A673 (cell line): ENCODE data around the gene HOXC12. TPM values are rescaled to one million over a fixed set of nuclear protein-coding genes. Genes with fewer than 3 reads are reported as not detected.

ENCODE experiments used
- Bru-seq: library from RNA; stranded (reverse); fragments of 400-500 nt; gene quantifications from one replicate; lab custom pipeline; 2021; lab: Mats Ljungman, UMichigan
- BruChase-seq, 2 experiments: library from RNA; stranded (reverse); fragments of 400-500 nt; gene quantifications; one replicate each; lab custom pipeline; 2021; lab: Mats Ljungman, UMichigan
- BruUV-seq: library from RNA; stranded (reverse); fragments of 400-500 nt; replicated peaks from 2 replicates; lab custom pipeline; 2021; lab: Mats Ljungman, UMichigan
- CTCF ChIA-PET: fragments of 300-600 bp; sonication (Branson Sonifier 250); formaldehyde crosslinking; loops from one replicate; lab custom pipeline; 2022; ENCODE audit warnings: antibody characterized with exemption; lab: Charles Lee
- POLR2A ChIA-PET: fragments of 300-600 bp; sonication (Branson Sonifier 250); formaldehyde crosslinking; loops from one replicate; lab custom pipeline; 2022; ENCODE audit warnings: antibody characterized with exemption; ENCODE audit not compliant: low non-redundant PET; lab: Charles Lee
- DNase-seq: peaks from one replicate; pipeline ENCODE4 v3.0.0-alpha.2; 2015; ENCODE audit warnings: low spot score
- H3K27ac ChIP-seq: fragments of 200-600 bp; sonication (generic); 2 replicates; pipeline ENCODE4 v1.5.1; 2016; ENCODE audit warnings: mixed run types, low read depth, mild to moderate bottlenecking, mixed read lengths, antibody characterized with exemption, low read length; ENCODE audit not compliant: poor library complexity, severe bottlenecking
- H3K27me3 ChIP-seq: fragments of 200-600 bp; sonication (generic); replicated peaks from 2 replicates; pipeline ENCODE4 v1.6.1; 2017; ENCODE audit warnings: mixed run types, low read depth, mild to moderate bottlenecking, mixed read lengths, antibody characterized with exemption, low read length; ENCODE audit not compliant: insufficient read depth, poor library complexity
- H3K36me3 ChIP-seq: fragments of 200-600 bp; sonication (generic); 2 replicates; pipeline ENCODE4 v1.6.1; 2016; ENCODE audit warnings: mixed run types, mild to moderate bottlenecking, mixed read lengths, antibody characterized with exemption, low read length; ENCODE audit not compliant: insufficient read depth, poor library complexity, severe bottlenecking
- H3K4me1 ChIP-seq: fragments of 200-600 bp; sonication (generic); 2 replicates; pipeline ENCODE4 v1.6.1; 2017; ENCODE audit warnings: mixed run types, mild to moderate bottlenecking, mixed read lengths, antibody characterized with exemption, low read length; ENCODE audit not compliant: insufficient read depth, poor library complexity, severe bottlenecking
- H3K4me3 ChIP-seq: fragments of 200-600 bp; sonication (generic); 2 replicates; pipeline ENCODE4 v1.5.1; 2016; ENCODE audit warnings: low read depth, mixed run types, mild to moderate bottlenecking, mixed read lengths, low read length; ENCODE audit not compliant: poor library complexity, severe bottlenecking
- H3K9me3 ChIP-seq: fragments of 200-600 bp; sonication (generic); 2 replicates; pipeline ENCODE4 v1.6.1; 2016; ENCODE audit warnings: mixed run types, low read depth, mild to moderate bottlenecking, mixed read lengths, antibody characterized with exemption, low read length; ENCODE audit not compliant: poor library complexity, severe bottlenecking
- EZH2 ChIP-seq: fragments of 200-600 bp; sonication (generic); IDR thresholded peaks from 2 replicates; pipeline ENCODE4 v1.6.1; 2017; ENCODE audit warnings: borderline replicate concordance, low read depth, mild to moderate bottlenecking, mixed read lengths, antibody characterized with exemption, low read length; ENCODE audit not compliant: poor library complexity, severe bottlenecking
- intact Hi-C: fragments of 100-400 bp; cut with micrococcal nuclease; formaldehyde crosslinking; loops from one replicate; pipeline ENCODE4 v1.10.0; 2022; ENCODE audit not compliant: unreplicated experiment
- long read RNA-seq: library from polyadenylated mRNA; stranded (forward); transcript quantifications from one replicate; pipeline ENCODE4 v2.0.0, GENCODE V29; 2022
- total RNA-seq: library from RNA; stranded (reverse); gene quantifications from 2 replicates; pipeline ENCODE4 v1.2.3, GENCODE V29; 2021
- TF ChIP-seq, protein P1 (sequence below): fragments of 300-800, 200-600 bp; sonication (generic); conservative IDR thresholded peaks from 2 replicates; pipeline ENCODE4 v1.5.1; 2017; ENCODE audit warnings: low read depth, mild to moderate bottlenecking, antibody characterized with exemption, low read length, moderate library complexity, mixed read lengths

Gene HOXC12, protein sequence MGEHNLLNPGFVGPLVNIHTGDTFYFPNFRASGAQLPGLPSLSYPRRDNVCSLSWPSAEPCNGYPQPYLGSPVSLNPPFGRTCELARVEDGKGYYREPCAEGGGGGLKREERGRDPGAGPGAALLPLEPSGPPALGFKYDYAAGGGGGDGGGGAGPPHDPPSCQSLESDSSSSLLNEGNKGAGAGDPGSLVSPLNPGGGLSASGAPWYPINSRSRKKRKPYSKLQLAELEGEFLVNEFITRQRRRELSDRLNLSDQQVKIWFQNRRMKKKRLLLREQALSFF
- total RNA-seq (4.6 and 6.1 TPM in 2 replicates), Bru-seq, nascent RNA (percentile 44 among the genes with signal in this experiment), BruChase-seq, experiment 1, labeled RNA remaining after a 2-hour chase (percentile 61 among the genes with signal in this experiment), BruChase-seq, experiment 2, labeled RNA remaining after a 6-hour chase (percentile 52 among the genes with signal in this experiment)
- long read RNA-seq, transcript HOXC12-201 (2 exons, 3,335 nt), result major isoform, 12 of 14 reads
- long read RNA-seq, partial matches to known transcripts, result 2 of 14 reads
- long read RNA-seq, other reads (novel, unspliced or antisense), result 0 of 14 reads

DNA sequence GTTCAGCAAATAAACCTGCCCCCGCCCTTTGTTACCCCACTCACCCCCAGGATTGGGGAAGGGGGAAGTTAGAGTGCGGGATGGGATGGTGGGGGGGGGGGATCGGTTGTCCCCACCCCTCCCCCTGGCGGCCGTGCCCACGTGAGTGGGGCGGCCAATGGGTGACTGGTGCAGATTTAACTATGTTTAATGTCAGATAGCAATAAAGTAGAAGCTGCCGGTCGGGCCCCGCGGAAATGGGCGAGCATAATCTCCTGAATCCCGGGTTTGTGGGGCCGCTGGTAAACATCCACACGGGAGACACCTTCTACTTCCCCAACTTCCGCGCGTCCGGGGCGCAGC is at the start of gene HOXC12:
Gene HOXC12, plus strand, starts transcription at position 210 of the 342 bp plus-strand sequence. Its CDS starts 27 bp downstream, at position 237.
- H3K4me3 ChIP-seq, result peak within 1 kb of the TSS; percentile 62
- H3K4me1 ChIP-seq, result peaks cover 3% of the 10 kb centered on the region
- BruUV-seq, result no TSS peak
- intact Hi-C loops, result no loop called here
- DNase-seq, result peak; percentile 73
- no peaks in the 10 kb centered on the region for H3K36me3 ChIP-seq
- H3K27ac ChIP-seq, result peak within 1 kb of the TSS; percentile 62
- CTCF ChIA-PET, result interaction anchor here (0.5 to 0.7 kb wide), 2 partner anchors 51 to 265 kb away, joined by 3 read pairs; no protein-coding TSS in a partner anchor
- no peaks in the 10 kb centered on the region for H3K9me3 ChIP-seq
- no peak for TF ChIP-seq EZH2
- TF ChIP-seq, protein P1, sequence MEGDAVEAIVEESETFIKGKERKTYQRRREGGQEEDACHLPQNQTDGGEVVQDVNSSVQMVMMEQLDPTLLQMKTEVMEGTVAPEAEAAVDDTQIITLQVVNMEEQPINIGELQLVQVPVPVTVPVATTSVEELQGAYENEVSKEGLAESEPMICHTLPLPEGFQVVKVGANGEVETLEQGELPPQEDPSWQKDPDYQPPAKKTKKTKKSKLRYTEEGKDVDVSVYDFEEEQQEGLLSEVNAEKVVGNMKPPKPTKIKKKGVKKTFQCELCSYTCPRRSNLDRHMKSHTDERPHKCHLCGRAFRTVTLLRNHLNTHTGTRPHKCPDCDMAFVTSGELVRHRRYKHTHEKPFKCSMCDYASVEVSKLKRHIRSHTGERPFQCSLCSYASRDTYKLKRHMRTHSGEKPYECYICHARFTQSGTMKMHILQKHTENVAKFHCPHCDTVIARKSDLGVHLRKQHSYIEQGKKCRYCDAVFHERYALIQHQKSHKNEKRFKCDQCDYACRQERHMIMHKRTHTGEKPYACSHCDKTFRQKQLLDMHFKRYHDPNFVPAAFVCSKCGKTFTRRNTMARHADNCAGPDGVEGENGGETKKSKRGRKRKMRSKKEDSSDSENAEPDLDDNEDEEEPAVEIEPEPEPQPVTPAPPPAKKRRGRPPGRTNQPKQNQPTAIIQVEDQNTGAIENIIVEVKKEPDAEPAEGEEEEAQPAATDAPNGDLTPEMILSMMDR, result no peak
- POLR2A ChIA-PET, result interaction anchor here (0.7 to 0.8 kb wide), 2 partner anchors 14 to 907 kb away, joined by 5 to 6 read pairs; no protein-coding TSS in a partner anchor
- H3K27me3 ChIP-seq, result peaks cover 6% of the 10 kb centered on the region

DNA sequence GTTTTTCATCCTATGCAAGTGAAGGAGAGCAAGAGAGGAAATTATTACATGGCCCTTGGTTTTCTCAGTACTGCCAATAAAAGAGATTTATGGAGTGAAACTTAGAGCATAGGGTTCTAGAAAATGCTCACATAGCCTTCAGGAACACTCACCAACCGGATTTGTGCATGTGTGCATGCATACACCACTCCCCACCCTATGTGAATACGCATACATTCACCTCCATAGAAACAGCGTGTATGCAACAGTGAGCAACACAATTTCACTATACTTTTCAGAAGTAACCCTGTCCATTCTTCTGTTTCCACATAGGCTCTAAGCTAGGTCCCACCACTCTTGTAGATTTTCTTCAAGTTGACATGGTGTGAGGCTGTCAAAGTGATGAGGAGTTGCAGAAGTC is 47.6 kb upstream of the HOXC12 start:
- POLR2A ChIA-PET, result no interaction called here
- CTCF ChIA-PET, result no interaction called here
- intact Hi-C loops, result no loop called here

More for the DNA sequence above, 47.6 kb upstream of the HOXC12 start:
- no TSS peak for BruUV-seq
- no peaks in the 10 kb centered on the region for H3K36me3 ChIP-seq
- H3K27me3 ChIP-seq, result peaks cover 24% of the 10 kb centered on the region
- DNase-seq, result no peak
- no peaks in the 10 kb centered on the region for H3K9me3 ChIP-seq
- H3K27ac ChIP-seq, result no peak overlapping the region
- H3K4me1 ChIP-seq, result no peaks in the 10 kb centered on the region
- no peak overlapping the region for H3K4me3 ChIP-seq
- TF ChIP-seq, protein P1, result no peak
- no peak for TF ChIP-seq EZH2
